22Rv1 (cell line): ENCODE measurements around the gene SGSH.

Experiments used
- ZFX ChIP-seq: fragments of 450-650 bp; IDR thresholded peaks from 2 replicates; pipeline ENCODE4 v1.6.1; 2017; ENCODE audit warnings: antibody characterized with exemption, borderline replicate concordance
- TF ChIP-seq, protein P1 (sequence below): fragments of 450-650 bp; IDR thresholded peaks from 2 replicates; pipeline ENCODE4 v1.5.1; 2017; ENCODE audit warnings: mild to moderate bottlenecking

- TF ChIP-seq, protein P1, sequence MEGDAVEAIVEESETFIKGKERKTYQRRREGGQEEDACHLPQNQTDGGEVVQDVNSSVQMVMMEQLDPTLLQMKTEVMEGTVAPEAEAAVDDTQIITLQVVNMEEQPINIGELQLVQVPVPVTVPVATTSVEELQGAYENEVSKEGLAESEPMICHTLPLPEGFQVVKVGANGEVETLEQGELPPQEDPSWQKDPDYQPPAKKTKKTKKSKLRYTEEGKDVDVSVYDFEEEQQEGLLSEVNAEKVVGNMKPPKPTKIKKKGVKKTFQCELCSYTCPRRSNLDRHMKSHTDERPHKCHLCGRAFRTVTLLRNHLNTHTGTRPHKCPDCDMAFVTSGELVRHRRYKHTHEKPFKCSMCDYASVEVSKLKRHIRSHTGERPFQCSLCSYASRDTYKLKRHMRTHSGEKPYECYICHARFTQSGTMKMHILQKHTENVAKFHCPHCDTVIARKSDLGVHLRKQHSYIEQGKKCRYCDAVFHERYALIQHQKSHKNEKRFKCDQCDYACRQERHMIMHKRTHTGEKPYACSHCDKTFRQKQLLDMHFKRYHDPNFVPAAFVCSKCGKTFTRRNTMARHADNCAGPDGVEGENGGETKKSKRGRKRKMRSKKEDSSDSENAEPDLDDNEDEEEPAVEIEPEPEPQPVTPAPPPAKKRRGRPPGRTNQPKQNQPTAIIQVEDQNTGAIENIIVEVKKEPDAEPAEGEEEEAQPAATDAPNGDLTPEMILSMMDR: no peak
- no peak for TF ChIP-seq ZFX
These were observed 51.8 kb downstream of the SGSH start for GRCh38 chr17:80168371-80168770.
